Measurements from ENCODE around the gene EEF1AKMT2. TPM values are rescaled to one million over a fixed set of nuclear protein-coding genes. Genes with fewer than 3 reads are reported as not detected.

EEF1AKMT2 gene
- total and polyA plus RNA-seq, 9 of the 15 experiments (the other 6 are each of a cell fraction or from before 2014, with no cell fraction given): 9.3 to 34.3 (median 23.7) TPM

DNA sequence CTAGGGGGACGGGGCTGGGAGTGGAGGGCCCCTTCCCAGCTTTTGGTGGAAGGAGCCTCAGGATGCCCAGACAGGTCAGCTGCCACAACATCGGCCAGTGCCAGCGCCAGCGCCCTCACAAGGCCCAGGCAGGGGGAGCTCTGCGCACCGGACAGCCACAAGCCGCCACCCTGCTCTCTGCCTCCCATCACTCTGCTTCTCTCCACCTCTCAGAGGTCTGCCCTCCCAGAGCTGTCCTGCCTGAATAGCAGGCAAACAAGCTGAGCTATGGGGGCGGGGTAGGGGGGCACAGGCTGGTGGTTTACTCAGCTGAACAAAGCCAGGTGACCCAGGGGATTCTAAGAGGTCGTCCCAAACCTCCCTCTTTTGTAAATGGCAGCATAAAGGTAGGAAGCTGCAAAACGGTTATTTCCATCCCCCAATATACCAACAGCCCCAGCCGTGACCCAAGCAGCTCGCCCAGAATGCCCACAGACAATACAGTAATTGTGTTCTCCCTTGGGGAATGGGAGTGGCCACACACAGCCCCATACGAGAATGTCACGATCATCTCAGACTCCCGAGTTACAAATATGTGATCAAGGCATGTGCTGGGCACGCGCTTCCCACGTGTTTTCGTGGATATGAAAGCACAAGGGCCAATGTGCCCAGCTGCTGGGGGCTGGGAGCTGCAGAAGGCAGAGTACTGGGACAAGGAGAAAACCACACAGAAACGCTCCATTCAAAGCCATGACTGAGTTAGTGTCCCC is 67.2 kb downstream of the EEF1AKMT2 start:
- Histone ChIP-seq H3K27me3 (ENCODE audit: control insufficient read depth in 2 of 2, insufficient read depth in 2 of 2, low read length in 2 of 2) (no peaks in the 10 kb centered on the region), H3K27ac (ENCODE audit: extremely low read depth, low read depth, low read length) (no peak overlapping the region), H3K9me3 (replicated peaks; ENCODE audit: control insufficient read depth, insufficient read depth, low read depth, low read length) (no peaks in the 10 kb centered on the region), H3K9me1 (ENCODE audit: control insufficient read depth, insufficient read depth, low read length) (peaks cover 3% of the 10 kb centered on the region), H3K4me3 (no peak overlapping the region), H3K79me2 (ENCODE audit: control insufficient read depth, insufficient read depth, low read length) (peaks cover 20% of the 10 kb centered on the region), H3K4me2 (ENCODE audit: insufficient read depth, low read length) (no peak overlapping the region), H4K20me1 (replicated peaks; ENCODE audit: control insufficient read depth, insufficient read depth, low read length) (0 out of 2 replicates have a peak, but pooled peaks cover 8% of the 10 kb centered on the region), H3K36me3 (ENCODE audit: control insufficient read depth, insufficient read depth, low read length) (peaks cover 26% of the 10 kb centered on the region; the same call in 2 of the 3 replicates), H2AFZ (ENCODE audit: low read depth, low read length) (no peak overlapping the region), H3K9ac (ENCODE audit: insufficient read depth in 1 of 2, low read depth in 2 of 2, low read length in 2 of 2) (no peak overlapping the region), H3K4me1 (replicated peaks in 1 of 2; ENCODE audit: control insufficient read depth in 2 of 2, insufficient read depth in 2 of 2, low read length in 2 of 2) (peaks cover 10 to 17% of the 10 kb centered on the region in 2 experiments; a peak in 4 of 5 replicates)
- DNase-seq (ENCODE audit: extremely low read depth in 1 of 4, low spot score in 3 of 4) (no peak), FAIRE-seq (no peak), ATAC-seq (no peak)
- 72% methylated on average over 12 of the region's 20 CpGs for WGBS (ENCODE audit: insufficient coverage, low coverage, missing lambda C conversion rate)
- intact Hi-C loops (cut with micrococcal nuclease): no loop called here
- BruUV-seq (replicated peaks): no TSS peak
- TF ChIP-seq KAT7 (CRISPR knock-in tag; IDR thresholded peaks at IDR 0.05; ENCODE audit: borderline replicate concordance): no peak
- TF ChIP-seq, protein P1, sequence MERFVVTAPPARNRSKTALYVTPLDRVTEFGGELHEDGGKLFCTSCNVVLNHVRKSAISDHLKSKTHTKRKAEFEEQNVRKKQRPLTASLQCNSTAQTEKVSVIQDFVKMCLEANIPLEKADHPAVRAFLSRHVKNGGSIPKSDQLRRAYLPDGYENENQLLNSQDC (CRISPR knock-in tag; IDR thresholded peaks at IDR 0.05): no peak
- TF ChIP-seq WHSC1 (IDR thresholded peaks at IDR 0.05; ENCODE audit: low read length): no peak
- TF ChIP-seq FOXA3 (CRISPR knock-in tag; conservative IDR thresholded peaks at IDR 0.05 in 1 of 2, IDR thresholded peaks at IDR 0.05 in 1 of 2): no peak
- TF ChIP-seq ZNF583 (CRISPR knock-in tag; IDR thresholded peaks at IDR 0.05): no peak
- TF ChIP-seq ZNF668 (CRISPR knock-in tag; IDR thresholded peaks at IDR 0.05): no peak
- ChIA-PET POLR2A (interaction anchor here (0.7 kb wide), 2 partner anchors 17 to 132 kb away, joined by 3 to 4 read pairs; no protein-coding TSS in a partner anchor), CTCF (ENCODE audit: low intra/inter-chr PET ratio) (no interaction called here)
- in situ Hi-C loops (cut with MboI): no loop called here
